GM04503 (cell line): ENCODE results near the gene RAD21L1.
"Not testable (repeated sequence)": the region's sequence is repeated elsewhere in the genome, so short reads cannot be mapped to it uniquely, and the experiment has no call there.

ENCODE experiments used
- DNase-seq: peaks from one replicate; pipeline ENCODE4 v3.0.0-alpha.2; 2012; ENCODE audit warnings: low read depth

RAD21L1 gene

DNA sequence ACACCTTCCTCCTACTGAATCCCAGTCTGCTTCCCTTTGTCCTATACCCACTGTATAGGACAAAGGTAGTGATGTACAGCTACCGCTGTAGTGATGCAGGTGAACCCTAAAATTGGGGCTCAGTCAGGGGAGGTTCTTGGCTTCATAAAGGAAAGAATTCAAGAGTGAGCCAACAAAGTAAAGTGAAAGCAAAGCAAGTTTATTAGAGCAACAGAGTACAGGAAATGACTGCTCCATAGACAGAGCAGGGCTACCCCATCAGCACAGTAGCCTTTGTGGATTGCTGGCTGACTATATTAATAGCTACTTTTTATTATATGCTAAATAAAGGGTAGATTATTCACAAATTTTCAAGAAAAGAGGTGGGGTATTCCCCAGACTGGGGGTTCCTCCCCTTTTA, 25.9 kb upstream of the RAD21L1 start:
- DNase-seq, result no peak

DNA sequence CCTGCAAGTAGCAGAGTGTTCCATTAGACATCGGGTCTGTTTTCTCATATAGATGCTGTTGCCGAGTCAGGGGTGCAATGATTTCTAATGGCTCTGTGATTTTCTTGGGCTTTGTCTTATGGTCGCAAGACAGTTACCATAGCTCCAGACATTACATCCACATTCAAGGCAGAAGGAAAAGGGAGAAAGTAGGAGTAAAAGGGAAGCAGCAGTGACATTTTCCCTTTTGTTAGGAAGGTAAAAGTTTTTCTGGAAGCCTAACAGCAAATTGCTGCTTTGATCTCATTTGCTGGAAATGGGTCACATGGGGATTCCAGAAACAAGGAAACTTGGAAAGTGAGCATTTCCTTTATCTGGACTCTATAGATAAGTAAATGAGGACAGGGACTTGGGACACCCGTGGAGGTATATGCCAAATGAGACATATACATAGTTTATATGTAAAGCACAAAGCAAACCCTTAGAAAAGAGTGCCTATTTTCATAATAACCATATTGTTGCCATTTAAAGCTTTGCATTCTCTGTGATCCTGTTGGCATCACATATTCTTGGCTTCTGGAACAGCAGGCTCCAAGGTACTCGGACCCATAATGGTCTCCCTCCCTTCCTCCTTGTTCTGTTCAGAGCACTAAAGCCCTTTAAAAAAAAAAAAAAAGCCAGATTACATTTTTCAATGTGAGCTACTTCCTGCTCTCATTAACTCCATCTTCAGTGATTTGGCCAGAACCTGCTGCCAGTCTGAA, 22.9 kb upstream of the RAD21L1 start, which contains the start of gene C20orf202:
C20orf202 (plus strand) TSS at position 693 of the 743 bp plus-strand sequence. CDS start 132 bp downstream, outside the sequence.
- no peak for DNase-seq

DNA sequence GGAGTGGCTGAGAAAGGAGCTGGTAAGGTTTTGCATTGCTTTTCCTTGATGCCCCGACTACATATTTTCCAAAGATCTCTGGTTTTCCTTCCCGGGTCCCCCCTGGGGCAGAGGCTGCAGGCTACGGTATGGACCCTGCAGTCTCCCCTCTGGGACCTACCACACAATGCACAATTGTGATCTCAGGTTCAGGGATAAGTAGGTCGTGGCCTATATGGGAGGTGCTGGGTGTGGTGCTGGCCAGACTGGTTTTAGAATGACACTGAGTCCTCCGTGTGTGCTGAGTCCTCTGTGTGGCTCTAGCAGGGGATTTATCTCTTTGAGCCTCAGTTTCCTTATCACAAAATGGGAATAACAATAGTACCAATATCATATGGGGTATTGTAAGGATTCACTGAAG, 22.2 kb upstream of the RAD21L1 start:
- DNase-seq, result no peak

- no peak for DNase-seq
Observed at GRCh38 chr20:1204113-1204512, 21.7 kb upstream of the RAD21L1 start.

DNA sequence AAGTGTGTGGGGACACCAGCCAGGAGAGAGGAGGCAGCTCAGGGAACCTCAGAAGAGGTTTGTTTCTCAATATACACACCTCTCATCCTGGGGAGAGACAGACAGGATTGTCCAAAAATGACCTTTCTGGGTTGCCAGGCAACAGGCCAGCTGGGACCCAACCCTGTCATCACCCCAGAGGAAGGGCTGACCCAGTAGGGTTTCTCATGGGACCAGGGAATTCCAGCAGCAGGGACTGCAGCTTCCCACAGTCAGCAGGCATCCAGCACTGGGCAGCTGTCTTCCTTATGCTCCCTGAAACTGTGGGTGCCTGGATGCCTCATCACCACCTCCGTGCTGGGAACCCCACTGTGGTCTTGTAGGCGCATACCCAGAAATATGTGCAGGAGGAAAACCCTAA, 21.3 kb upstream of the RAD21L1 start:
- DNase-seq, result no peak

- DNase-seq, result no peak
Observed at GRCh38 chr20:1205802-1206201, 20.0 kb upstream of the RAD21L1 start.

GRCh38 chr20:1206366-1207148, 19.3 kb upstream of the RAD21L1 start:
- DNase-seq, result no peak

DNA sequence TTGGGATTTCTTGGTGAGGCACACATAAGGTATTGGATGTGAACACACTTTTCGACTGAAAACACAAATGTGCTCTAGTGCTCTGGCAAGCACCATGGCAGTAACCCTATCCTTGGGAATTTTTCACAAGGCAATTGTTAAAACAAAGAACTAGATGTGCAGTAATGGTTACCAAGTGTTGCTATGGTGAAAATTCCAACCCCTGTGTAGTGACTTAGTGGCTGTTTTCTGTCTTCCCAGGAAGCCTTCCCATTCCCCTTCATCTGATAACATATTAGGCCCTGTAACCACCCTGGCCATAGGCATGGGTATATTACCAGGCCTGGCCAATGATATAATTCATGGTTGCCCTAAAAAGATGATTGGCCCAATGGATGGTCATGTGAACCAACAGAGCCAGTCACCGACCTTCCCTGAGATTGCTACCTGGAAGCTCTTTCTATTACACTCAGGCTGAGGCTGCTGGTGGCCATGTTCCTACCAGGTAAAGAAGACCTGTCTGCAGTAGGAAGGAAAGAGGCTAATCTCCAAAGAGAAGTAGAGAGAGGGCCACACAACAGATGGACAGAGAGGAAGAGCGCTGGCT, 18.5 kb upstream of the RAD21L1 start:
- DNase-seq, result no peak

DNA sequence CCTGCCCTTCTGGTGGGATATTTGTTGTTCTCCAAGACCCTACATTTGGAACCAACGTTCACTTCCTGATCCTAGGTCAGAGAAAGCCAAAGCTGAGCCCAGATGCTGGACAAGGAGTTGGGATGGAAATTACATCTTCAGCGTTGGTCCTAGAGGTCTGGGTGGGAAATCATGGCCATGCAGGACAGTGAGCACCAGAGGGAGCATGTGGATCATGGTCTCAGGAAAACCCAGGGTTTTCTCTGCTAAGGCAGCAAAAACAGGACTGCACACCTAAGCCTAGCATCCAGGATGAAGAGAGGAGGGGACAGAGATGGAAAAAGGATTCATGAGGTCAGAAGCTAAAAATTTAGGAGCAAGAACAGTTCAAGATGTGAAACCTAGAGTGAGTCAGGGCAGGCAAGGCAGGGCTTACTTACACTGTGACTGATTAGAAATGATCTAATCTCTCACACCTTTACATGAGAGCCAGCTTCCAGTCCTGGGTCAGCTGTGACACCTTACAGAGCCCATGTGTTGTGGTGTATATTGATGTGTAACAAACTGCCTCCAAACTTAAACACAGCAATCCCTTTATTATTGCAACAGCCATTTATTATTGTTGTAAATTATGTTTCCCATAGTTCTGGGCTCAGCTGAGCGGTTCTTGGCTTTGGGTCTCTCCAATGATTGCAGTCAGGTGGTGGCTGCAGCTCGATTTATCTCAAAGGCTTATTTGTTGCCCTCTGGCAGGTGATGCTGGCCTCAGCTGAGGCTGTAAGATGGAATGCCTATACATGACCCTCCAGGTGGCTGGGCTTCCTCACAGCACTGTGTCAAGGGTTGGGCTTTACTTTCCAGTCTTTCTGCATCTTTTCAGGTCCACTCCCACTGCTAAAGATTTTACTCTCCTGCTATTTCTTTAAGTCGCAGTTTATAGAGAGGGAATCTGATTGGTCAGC, 16.1 kb upstream of the RAD21L1 start:
- no peak for DNase-seq

GRCh38 chr20:1210501-1210900, 15.3 kb upstream of the RAD21L1 start:
- no peak for DNase-seq

GRCh38 chr20:1212023-1212422, 13.8 kb upstream of the RAD21L1 start:
- DNase-seq, result no peak

GRCh38 chr20:1212607-1213396, 13.0 kb upstream of the RAD21L1 start:
- no peak for DNase-seq

DNA sequence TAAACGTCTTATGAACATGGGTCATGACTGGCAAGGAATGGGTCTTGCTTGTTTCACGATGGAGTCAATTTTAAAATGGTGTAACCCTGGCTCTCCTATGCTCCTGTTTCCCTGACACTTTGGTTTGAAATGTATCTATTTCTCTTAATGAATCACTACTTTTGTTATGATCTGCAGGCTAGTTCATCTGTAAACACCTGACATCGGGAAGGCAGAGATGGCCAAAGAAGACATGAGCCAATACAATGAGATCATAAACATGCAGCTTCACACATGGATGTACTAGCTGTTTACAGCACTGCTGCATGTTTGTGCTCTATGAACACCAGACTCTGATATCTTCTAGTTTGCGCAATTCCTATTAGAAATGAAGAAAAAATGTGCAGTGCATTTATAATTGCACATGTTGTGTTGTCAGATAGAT, 11.0 kb upstream of the RAD21L1 start:
- no peak for DNase-seq

DNA sequence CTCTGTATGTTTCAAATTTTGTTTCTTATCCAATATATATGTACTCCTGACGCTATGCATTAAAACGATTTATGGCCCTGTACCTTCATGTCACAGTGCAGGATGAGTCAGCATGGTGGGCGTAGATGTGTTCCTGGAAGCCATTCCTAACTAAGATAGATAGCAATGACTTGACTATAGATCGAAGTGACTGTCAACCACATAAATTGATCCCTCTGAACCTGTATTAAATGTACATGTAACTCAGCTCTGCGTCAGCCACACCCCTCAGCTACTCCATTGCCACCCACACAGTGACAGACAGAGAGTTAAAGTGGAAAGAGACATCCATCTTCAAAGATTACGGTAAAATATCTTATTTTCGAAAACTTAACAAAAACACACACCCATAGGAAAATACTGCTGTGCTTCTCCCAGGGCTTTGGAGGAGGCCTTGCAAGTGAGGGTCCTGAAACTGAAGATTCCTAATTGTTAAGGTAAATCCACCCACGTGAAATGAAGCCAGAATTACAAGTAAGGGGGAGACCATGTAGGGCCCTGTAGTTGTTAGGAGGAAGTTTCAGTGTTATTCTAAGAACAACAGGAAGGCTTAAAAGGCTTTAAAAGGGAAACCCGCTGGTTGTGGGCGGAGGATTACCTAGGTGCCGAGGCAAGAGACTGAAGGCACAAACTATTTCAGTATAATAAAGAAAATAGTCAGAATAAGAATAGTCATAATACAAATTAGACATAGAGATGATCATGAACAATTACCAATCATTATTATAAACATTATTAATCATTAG, 10.3 kb upstream of the RAD21L1 start:
- no peak for DNase-seq

- not testable (repeated sequence) for DNase-seq
Observed at GRCh38 chr20:1216527-1217427, 9.1 kb upstream of the RAD21L1 start.

DNA sequence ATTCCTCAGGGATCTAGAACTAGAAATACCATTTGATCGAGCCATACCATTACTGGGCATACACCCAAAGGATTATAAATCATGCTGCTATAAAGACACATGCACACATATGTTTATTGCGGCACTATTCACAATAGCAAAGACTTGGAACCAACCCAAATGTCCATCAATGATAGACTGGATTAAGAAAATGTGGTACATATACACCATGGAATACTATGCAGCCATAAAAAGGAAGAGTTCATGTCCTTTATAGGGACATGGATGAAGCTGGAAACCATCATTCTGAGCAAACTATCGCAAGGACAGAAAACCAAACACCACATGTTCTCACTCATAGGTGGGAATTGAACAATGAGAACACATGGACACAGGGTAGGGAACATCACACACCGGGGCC, 3.1 kb upstream of the RAD21L1 start:
- not testable (repeated sequence) for DNase-seq

- DNase-seq, result no peak
Observed at GRCh38 chr20:1224205-1224890, 1.5 kb upstream of the RAD21L1 start.

DNA sequence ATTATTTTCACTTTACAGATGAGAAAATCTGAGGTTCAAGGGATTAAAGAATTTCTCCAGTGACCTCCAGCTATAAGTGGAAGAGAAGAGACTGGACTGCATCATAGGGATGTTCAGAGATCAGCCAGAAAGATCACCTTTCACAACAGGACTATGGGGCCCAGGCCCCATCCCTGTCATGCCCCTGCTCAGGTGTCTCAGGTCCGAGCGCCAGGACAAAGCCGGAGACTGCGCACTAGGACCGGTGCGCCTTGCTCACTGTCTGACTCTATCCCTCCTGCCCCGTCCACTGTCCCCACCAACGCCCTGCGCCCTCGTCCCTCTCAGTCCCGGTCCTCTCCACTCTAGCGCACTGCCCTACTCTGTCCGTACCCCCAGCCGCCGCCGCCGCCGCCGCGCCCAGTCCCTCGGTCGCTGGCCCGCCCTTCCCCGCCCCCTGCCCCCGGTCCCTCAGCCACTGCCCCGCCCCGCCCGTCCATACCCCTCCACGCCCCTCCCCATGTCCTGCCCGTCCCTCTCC, 521 bp upstream of the RAD21L1 start:
- DNase-seq, result no peak
